Heart left ventricle (tissue), 13 donors: ENCODE data around the gene CLMP.

ENCODE experiments used
- CTCF ChIP-seq, 12 donors: fragments of 200-600 bp; sonication (generic) in 4 of 12; IDR thresholded peaks; one replicate each; pipeline versions ENCODE4 v1.5.0 to v1.8.0; 2018 to 2022; ENCODE audit warnings: antibody characterized with exemption in 12 of 12, mild to moderate bottlenecking in 5 of 12
- POLR2A ChIP-seq, 2 donors: fragments of 450-650 bp; IDR thresholded peaks; one replicate each; pipeline ENCODE4 v1.6.1; 2017; ENCODE audit warnings: antibody characterized with exemption in 2 of 2, mild to moderate bottlenecking in 2 of 2, moderate library complexity in 2 of 2
- donor health status: ischemic (EF 13 %, LVEDD 7.1; RV severe dilation, severe dysfunction).
- donor health status: DM: no; HTN: yes; CAD: no.
- donor health status: DM: no; HTN: no; CAD: no.
- donor health status: ischemic (EF 25% LVEDD 6.9; RV normal size, moderate dysfunction).
- donor health status: ischemic (EF 25% LVEDD 5.7; RV mildly dilated, moderate dysfunction).
- donor health status: ischemic (EF 35%, LVEDD 5.7; RV mildly dilated, moderate dysfunction).
- donor health status: nonischemic (EF 11% LVEDD 7.7; RV severe dilation, severe dysfunction).
- donor health status: DM: yes; HTN: yes; CAD: no.
- donor health status: PGD.
- donor health status: ischemic (EF 29% LVEDD 5.4; RV normal size, mild dysfunction).
- donor health status: nonischemic (EF 23%, LVEDD 6.1; RV moderate dilation, normal function).

DNA sequence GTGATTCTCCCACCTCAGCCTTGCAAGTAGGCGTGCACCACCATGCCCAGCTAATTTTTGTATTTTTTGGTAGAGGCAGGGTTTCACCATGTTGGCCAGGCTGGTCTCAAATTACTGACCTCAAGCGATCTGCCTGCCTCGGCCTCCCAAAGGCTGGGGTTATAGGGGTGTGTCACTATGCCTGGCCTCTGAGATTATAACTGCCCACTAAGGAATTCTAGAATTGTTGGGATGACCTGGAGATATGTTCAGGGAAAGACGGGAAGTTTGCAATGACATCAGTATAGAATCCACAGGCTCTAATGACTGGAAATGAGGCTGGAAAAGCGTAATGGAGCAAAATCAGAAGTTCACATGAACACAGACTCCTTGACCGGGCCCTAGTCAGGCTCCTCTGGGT is 62.2 kb downstream of the CLMP start:
- no peak for TF ChIP-seq CTCF (IDR thresholded peaks at IDR 0.05)
- no peak for TF ChIP-seq POLR2A (IDR thresholded peaks at IDR 0.05)
